Rectal smooth muscle tissue (tissue), 1 donor: Measurements from ENCODE around the gene GATAD2B.

Experiments used
- H3K27ac ChIP-seq: one replicate; pipeline ENCODE4 v1.7.0; 2013; ENCODE audit warnings: low read depth, low read length, inconsistent platforms
- H3K27me3 ChIP-seq: one replicate; pipeline ENCODE4 v1.7.0; 2013; ENCODE audit warnings: low read length; ENCODE audit not compliant: control insufficient read depth, insufficient read depth
- H3K36me3 ChIP-seq: one replicate; pipeline ENCODE4 v1.7.0; 2013; ENCODE audit warnings: low read length; ENCODE audit not compliant: control insufficient read depth, insufficient read depth
- H3K4me1 ChIP-seq: one replicate; pipeline ENCODE4 v1.7.0; 2013; ENCODE audit warnings: low read length; ENCODE audit not compliant: control insufficient read depth, insufficient read depth
- H3K4me3 ChIP-seq: one replicate; pipeline ENCODE4 v1.7.0; 2013; ENCODE audit warnings: low read length
- H3K9ac ChIP-seq: one replicate; pipeline ENCODE4 v1.7.0; 2013; ENCODE audit warnings: low read length

GATAD2B gene

GRCh38 chr1:153800516-153800915, 122.3 kb downstream of the GATAD2B start:
- H3K36me3 ChIP-seq, result no peaks in the 10 kb centered on the region
- no peak overlapping the region for H3K27ac ChIP-seq
- no peak overlapping the region for H3K4me3 ChIP-seq
- H3K4me1 ChIP-seq, result no peaks in the 10 kb centered on the region
- no peaks in the 10 kb centered on the region for H3K27me3 ChIP-seq
- no peak overlapping the region for H3K9ac ChIP-seq

GRCh38 chr1:153799566-153800465, 123.0 kb downstream of the GATAD2B start:
- H3K36me3 ChIP-seq, result no peaks in the 10 kb centered on the region
- H3K27ac ChIP-seq, result no peak overlapping the region

GRCh38 chr1:153799016-153799415, 123.8 kb downstream of the GATAD2B start:
- Histone ChIP-seq H3K4me3 (no peak overlapping the region), H3K36me3 (no peaks in the 10 kb centered on the region), H3K9ac (no peak overlapping the region), H3K27ac (no peak overlapping the region), H3K4me1 (no peaks in the 10 kb centered on the region), H3K27me3 (no peaks in the 10 kb centered on the region)

More at GRCh38 chr1:153799566-153800465, 123.0 kb downstream of the GATAD2B start:
- Histone ChIP-seq H3K9ac (no peak overlapping the region), H3K4me1 (no peaks in the 10 kb centered on the region), H3K4me3 (no peak overlapping the region), H3K27me3 (no peaks in the 10 kb centered on the region)

- Histone ChIP-seq H3K4me3 (no peak overlapping the region), H3K36me3 (no peaks in the 10 kb centered on the region), H3K27ac (no peak overlapping the region), H3K4me1 (no peaks in the 10 kb centered on the region), H3K27me3 (no peaks in the 10 kb centered on the region), H3K9ac (no peak overlapping the region)
These were observed 124.3 kb downstream of the GATAD2B start for GRCh38 chr1:153798468-153798780.

GRCh38 chr1:153796786-153797659, 125.7 kb downstream of the GATAD2B start:
- no peak overlapping the region for H3K27ac ChIP-seq
- H3K27me3 ChIP-seq, result no peaks in the 10 kb centered on the region
- no peak overlapping the region for H3K9ac ChIP-seq
- no peak overlapping the region for H3K4me3 ChIP-seq
- no peaks in the 10 kb centered on the region for H3K36me3 ChIP-seq
- no peaks in the 10 kb centered on the region for H3K4me1 ChIP-seq

GRCh38 chr1:153795934-153796785, 126.6 kb downstream of the GATAD2B start:
- H3K27ac ChIP-seq, result no peak overlapping the region

GRCh38 chr1:153795330-153795837, 127.4 kb downstream of the GATAD2B start:
- Histone ChIP-seq H3K27me3 (no peaks in the 10 kb centered on the region), H3K9ac (no peak overlapping the region), H3K27ac (no peak overlapping the region), H3K36me3 (no peaks in the 10 kb centered on the region), H3K4me3 (no peak overlapping the region), H3K4me1 (peaks cover 8% of the 10 kb centered on the region)

More at GRCh38 chr1:153795934-153796785, 126.6 kb downstream of the GATAD2B start:
- Histone ChIP-seq H3K9ac (no peak overlapping the region), H3K4me3 (no peak overlapping the region), H3K27me3 (no peaks in the 10 kb centered on the region), H3K4me1 (peaks cover 3% of the 10 kb centered on the region), H3K36me3 (no peaks in the 10 kb centered on the region)

- Histone ChIP-seq H3K27ac (no peak overlapping the region), H3K9ac (no peak overlapping the region), H3K27me3 (no peaks in the 10 kb centered on the region), H3K4me3 (no peak overlapping the region), H3K4me1 (peaks cover 12% of the 10 kb centered on the region), H3K36me3 (no peaks in the 10 kb centered on the region)
These were observed 128.0 kb downstream of the GATAD2B start for GRCh38 chr1:153794624-153795329.

- Histone ChIP-seq H3K27ac (no peak overlapping the region), H3K4me3 (no peak overlapping the region), H3K27me3 (no peaks in the 10 kb centered on the region), H3K4me1 (peaks cover 19% of the 10 kb centered on the region), H3K36me3 (no peaks in the 10 kb centered on the region), H3K9ac (no peak overlapping the region)
These were observed 128.7 kb downstream of the GATAD2B start for GRCh38 chr1:153793973-153794615.

GRCh38 chr1:153793261-153793972, 129.4 kb downstream of the GATAD2B start:
- Histone ChIP-seq H3K4me1 (peaks cover 20% of the 10 kb centered on the region), H3K4me3 (no peak overlapping the region), H3K36me3 (no peaks in the 10 kb centered on the region), H3K27me3 (no peaks in the 10 kb centered on the region), H3K9ac (no peak overlapping the region), H3K27ac (no peak overlapping the region)

- Histone ChIP-seq H3K36me3 (no peaks in the 10 kb centered on the region), H3K4me3 (no peak overlapping the region), H3K27me3 (no peaks in the 10 kb centered on the region), H3K27ac (no peak overlapping the region), H3K4me1 (peaks cover 20% of the 10 kb centered on the region), H3K9ac (no peak overlapping the region)
These were observed 130.1 kb downstream of the GATAD2B start for GRCh38 chr1:153792631-153793041.
